Heart right ventricle (tissue), 16 donors: ENCODE results near the gene LCAT. TPM values are rescaled to one million over a fixed set of nuclear protein-coding genes. Genes with fewer than 3 reads are reported as not detected.

Source experiments
- ATAC-seq, 8 donors: fragments of 200-7000 bp; cut with Tn5 transposase; one replicate each; pipeline ENCODE4 v1.9.1; 2020; ENCODE audit warnings: mild to moderate bottlenecking in 8 of 8, moderate library complexity in 8 of 8, moderate number of reproducible peaks in 1 of 8
- DNase-seq, 2 donors: peaks; one replicate each; pipeline ENCODE4 v3.0.0-alpha.2; 2020
- H3K27ac ChIP-seq, 10 donors: fragments of 200-600 bp; sonication (generic) in 2 of 10; one replicate each; pipeline versions ENCODE4 v1.5.0 to v1.8.0; 2020 to 2022; ENCODE audit warnings: mild to moderate bottlenecking in 3 of 10
- H3K27me3 ChIP-seq, 7 donors: fragments of 200-600 bp; one replicate each; pipeline ENCODE4 v1.8.0; 2021 to 2022; ENCODE audit warnings: mild to moderate bottlenecking in 2 of 7
- H3K36me3 ChIP-seq, 9 donors: fragments of 200-600 bp; sonication (generic) in 1 of 9; one replicate each; pipeline versions ENCODE4 v1.5.0 to v1.8.0; 2020 to 2022; ENCODE audit warnings: mild to moderate bottlenecking in 2 of 9
- H3K4me1 ChIP-seq, 9 donors: fragments of 200-600 bp; sonication (generic) in 1 of 9; one replicate each; pipeline versions ENCODE4 v1.5.0 to v1.8.0; 2020 to 2022; ENCODE audit warnings: mild to moderate bottlenecking in 4 of 9
- H3K4me3 ChIP-seq, 10 donors: fragments of 200-600 bp; sonication (generic) in 2 of 10; one replicate each; pipeline versions ENCODE4 v1.5.0 to v1.8.0; 2020 to 2022; ENCODE audit warnings: mild to moderate bottlenecking in 7 of 10, moderate library complexity in 2 of 10
- H3K9me3 ChIP-seq, 11 donors: fragments of 200-600 bp in 10 of 11; sonication (generic) in 2 of 11; one replicate each; pipeline versions ENCODE4 v1.5.0 to v1.8.0; 2013 to 2022; ENCODE audit warnings: mild to moderate bottlenecking in 2 of 11, control low read depth in 1 of 11, moderate library complexity in 1 of 11
- WGBS, 2 donors: extraction: QIAGEN DNeasy Blood & Tissue Kit; methylation state at CpG; one replicate each; pipeline ENCODE4 v1.1.7; 2013; ENCODE audit warnings: inconsistent platforms in 1 of 2; 5-methylcytosine and 5-hydroxymethylcytosine counted together
- intact Hi-C, 10 donors: fragments of 100-400 bp; cut with DNase I; formaldehyde crosslinking; loops; one replicate each; pipeline versions ENCODE4 v1.11.1 to v1.14.2; 2022
- polyA plus RNA-seq, 2 donors: library from polyadenylated mRNA; stranded (reverse); fragments of 200-250 nt; gene quantifications; one replicate each; pipeline ENCODE4 v1.2.3, GENCODE V29; 2013
- total RNA-seq, 10 donors: library from RNA; stranded (reverse); fragmentation: NEBNext Ultra II Directional in 3 of 10; extraction: Animal tissue kit (Norgen Biotek cat#: 25700) in 3 of 10; gene quantifications; one replicate each; pipeline versions ENCODE4 v1.2.1 to v1.2.4, GENCODE V29; 2021 to 2023
- TF ChIP-seq, protein P1 (sequence below), 9 donors: fragments of 200-600 bp; sonication (generic) in 2 of 9; IDR thresholded peaks; one replicate each; pipeline versions ENCODE4 v1.5.0 to v1.8.0; 2021 to 2022; ENCODE audit warnings: antibody characterized with exemption in 9 of 9, mild to moderate bottlenecking in 5 of 9, moderate library complexity in 1 of 9
- donor health status: Arrhythmogenic right ventricular cardiomyopathy.
- donor health status: ischemic (EF 13 %, LVEDD 7.1; RV severe dilation, severe dysfunction).
- donor health status: healthy with polysubstance abuse.
- donor health status: DM: no; HTN: yes; CAD: no.
- donor health status: DM: no; HTN: no; CAD: no.
- donor health status: ischemic (EF 25% LVEDD 6.9; RV normal size, moderate dysfunction).
- donor health status: ischemic (EF 25% LVEDD 5.7; RV mildly dilated, moderate dysfunction).
- donor health status: healthy.
- donor health status: DM: yes; HTN: yes; CAD: no.
- donor health status: Ischemic cardiomyopathy.
- donor health status: ischemic (EF 35%, LVEDD 5.7; RV mildly dilated, moderate dysfunction).
- donor health status: nonischemic (EF 11% LVEDD 7.7; RV severe dilation, severe dysfunction).
- donor health status: DM: yes; HTN: yes; CAD: no.
- donor health status: PGD.
- donor health status: ischemic (EF 29% LVEDD 5.4; RV normal size, mild dysfunction).
- donor health status: nonischemic (EF 23%, LVEDD 6.1; RV moderate dilation, normal function).

Gene LCAT
- total and polyA plus RNA-seq, 12 donors, result 14.4 to 96.5 (median 20.6) TPM

DNA sequence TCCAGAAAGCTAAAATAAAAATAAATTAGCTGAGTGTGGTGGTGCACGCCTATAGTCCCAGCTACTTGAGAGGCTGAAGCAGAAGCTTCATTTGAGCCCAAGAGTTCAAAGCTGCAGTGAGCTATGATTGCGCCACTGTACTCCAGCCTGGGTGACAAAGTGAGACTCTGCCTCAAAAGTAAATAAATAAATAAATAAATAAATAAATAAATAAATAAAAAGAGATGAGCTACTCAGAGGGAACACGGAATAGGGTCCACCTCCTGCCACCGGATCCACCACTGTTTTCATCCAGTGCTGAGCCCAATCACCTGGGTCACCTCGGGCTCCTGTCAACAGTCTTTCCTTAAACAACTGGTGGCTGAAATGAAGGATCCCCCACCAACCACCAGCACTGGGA is 43.0 kb upstream of the LCAT start:
- no peak for ATAC-seq
- WGBS, 2 donors, result 83 to 91% methylated on average over 5 of the region's 5 CpGs

GRCh38 chr16:67982011-67982696 is 38.2 kb upstream of the LCAT start:
- H3K36me3 ChIP-seq, result no peaks in the 10 kb centered on the region
- peaks cover under 1 to 44% (median 29%) of the 10 kb centered on the region in 9 donors for H3K4me1 ChIP-seq
- intact Hi-C loops, result no loop called here
- H3K27me3 ChIP-seq, result peaks cover 0 to 8% (median 0%) of the 10 kb centered on the region in 7 donors
- no peak overlapping the region for H3K4me3 ChIP-seq
- DNase-seq, result no peak
- 96% methylated on average over 49 of the region's 49 CpGs for WGBS, 2 donors
- H3K27ac ChIP-seq, result no peak overlapping the region
- no peak for ATAC-seq
- TF ChIP-seq, protein P1, sequence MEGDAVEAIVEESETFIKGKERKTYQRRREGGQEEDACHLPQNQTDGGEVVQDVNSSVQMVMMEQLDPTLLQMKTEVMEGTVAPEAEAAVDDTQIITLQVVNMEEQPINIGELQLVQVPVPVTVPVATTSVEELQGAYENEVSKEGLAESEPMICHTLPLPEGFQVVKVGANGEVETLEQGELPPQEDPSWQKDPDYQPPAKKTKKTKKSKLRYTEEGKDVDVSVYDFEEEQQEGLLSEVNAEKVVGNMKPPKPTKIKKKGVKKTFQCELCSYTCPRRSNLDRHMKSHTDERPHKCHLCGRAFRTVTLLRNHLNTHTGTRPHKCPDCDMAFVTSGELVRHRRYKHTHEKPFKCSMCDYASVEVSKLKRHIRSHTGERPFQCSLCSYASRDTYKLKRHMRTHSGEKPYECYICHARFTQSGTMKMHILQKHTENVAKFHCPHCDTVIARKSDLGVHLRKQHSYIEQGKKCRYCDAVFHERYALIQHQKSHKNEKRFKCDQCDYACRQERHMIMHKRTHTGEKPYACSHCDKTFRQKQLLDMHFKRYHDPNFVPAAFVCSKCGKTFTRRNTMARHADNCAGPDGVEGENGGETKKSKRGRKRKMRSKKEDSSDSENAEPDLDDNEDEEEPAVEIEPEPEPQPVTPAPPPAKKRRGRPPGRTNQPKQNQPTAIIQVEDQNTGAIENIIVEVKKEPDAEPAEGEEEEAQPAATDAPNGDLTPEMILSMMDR (IDR thresholded peaks at IDR 0.05), result no peak
- no peaks in the 10 kb centered on the region for H3K9me3 ChIP-seq

More for the DNA sequence above, 43.0 kb upstream of the LCAT start:
- TF ChIP-seq, protein P1 (IDR thresholded peaks at IDR 0.05), result no peak
- no peak for DNase-seq
- no peaks in the 10 kb centered on the region for H3K27me3 ChIP-seq
- no peaks in the 10 kb centered on the region for H3K36me3 ChIP-seq
- H3K27ac ChIP-seq, result peak overlapping the region in 9 of 10 donors; percentile 7 to 77 (median 68)
- intact Hi-C loops, result loop anchor here in 1 of 10 donors (5.0 kb wide), 1 partner anchor 35 kb away; the partner anchor contains the start of genes DDX28 and DUS2
- H3K4me1 ChIP-seq, result peaks cover 3 to 54% (median 38%) of the 10 kb centered on the region in 9 donors
- no peaks in the 10 kb centered on the region for H3K9me3 ChIP-seq
- no peak overlapping the region for H3K4me3 ChIP-seq

DNA sequence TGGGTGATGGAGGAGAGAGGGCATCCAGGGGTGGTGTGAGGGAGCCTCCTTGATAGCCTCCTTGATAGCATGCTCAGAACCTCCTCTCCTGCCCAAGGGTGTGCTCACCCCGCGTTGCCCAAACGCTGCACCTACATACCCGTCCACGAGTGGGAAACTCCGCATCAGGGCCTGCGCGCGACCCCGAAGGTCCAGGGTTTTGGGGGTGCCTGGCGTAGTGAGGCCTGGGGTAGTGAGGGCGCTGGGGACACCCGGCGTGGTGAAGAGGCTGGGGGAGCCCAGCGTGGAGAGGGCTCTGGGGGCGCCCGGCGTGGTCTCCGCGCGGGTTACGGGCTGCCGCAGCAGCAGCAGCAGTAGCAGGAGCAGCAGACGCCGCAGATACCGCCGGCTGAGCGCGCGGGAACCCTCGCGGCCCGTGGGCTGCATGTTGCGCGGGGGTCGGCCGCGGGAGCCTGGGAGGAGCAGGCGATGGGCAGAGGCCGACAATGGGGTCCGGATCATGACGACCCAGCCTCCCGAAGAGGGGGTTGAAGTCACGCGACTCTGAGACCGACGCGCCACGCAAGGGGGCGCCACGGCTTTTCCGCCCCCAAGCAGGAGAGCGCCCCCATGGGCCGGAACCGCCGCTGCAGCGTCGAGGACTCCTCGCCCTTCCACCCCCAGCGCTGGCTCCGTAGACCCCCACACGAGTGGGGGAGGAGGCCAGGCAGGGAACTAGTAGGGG is 36.2 kb upstream of the LCAT start, which contains the start of gene DPEP3:
DPEP3 (minus strand) TSS at position 545 of the 724 bp plus-strand sequence; CDS start at position 426, 119 bp downstream.
- ATAC-seq (no peak), DNase-seq (no peak)
- no peak within 1 kb of the TSS for H3K27ac ChIP-seq
- TF ChIP-seq, protein P1 (IDR thresholded peaks at IDR 0.05), result peak in 5 of 9 donors; percentile 14 to 29 (median 23)
- H3K27me3 ChIP-seq, result peaks cover 0 to 8% (median 0%) of the 10 kb centered on the region in 7 donors
- H3K36me3 ChIP-seq, result no peaks in the 10 kb centered on the region
- WGBS, 2 donors, result 54 to 62% methylated on average over 60 to 62 of the region's 62 CpGs
- no peak within 1 kb of the TSS for H3K4me3 ChIP-seq
- peaks cover 0 to 24% (median 19%) of the 10 kb centered on the region in 9 donors for H3K4me1 ChIP-seq
- intact Hi-C loops, result no loop called here
- H3K9me3 ChIP-seq, result no peaks in the 10 kb centered on the region

- no peak overlapping the region for H3K4me3 ChIP-seq
- H3K4me1 ChIP-seq, result no peaks in the 10 kb centered on the region
- no peaks in the 10 kb centered on the region for H3K9me3 ChIP-seq
- TF ChIP-seq, protein P1 (IDR thresholded peaks at IDR 0.05), result no peak
- DNase-seq, result no peak
- intact Hi-C loops, result no loop called here
- ATAC-seq, result no peak
- no peaks in the 10 kb centered on the region for H3K36me3 ChIP-seq
- H3K27me3 ChIP-seq, result peaks cover 0 to 8% (median 0%) of the 10 kb centered on the region in 7 donors
- 67 to 74% methylated on average over 9 of the region's 9 CpGs for WGBS, 2 donors
- no peak overlapping the region for H3K27ac ChIP-seq
Observed at GRCh38 chr16:67977469-67978227, 33.7 kb upstream of the LCAT start.
